Stimulated activated CD4-positive, alpha-beta T cell treated with anti-CD3 and anti-CD28 coated beads, TNF-alpha, amount 100 ng/mL, for 48 hours (primary cell): ENCODE results near the gene TEDC1.
A peak's percentile ranks its signal among the peaks of the same experiment; 100 is the strongest.

Experiments used
- DNase-seq, 3 donors: peaks; one replicate each; pipeline ENCODE4 v3.0.0-alpha.2; 2020; ENCODE audit warnings: low read depth in 3 of 3

Gene TEDC1

DNA sequence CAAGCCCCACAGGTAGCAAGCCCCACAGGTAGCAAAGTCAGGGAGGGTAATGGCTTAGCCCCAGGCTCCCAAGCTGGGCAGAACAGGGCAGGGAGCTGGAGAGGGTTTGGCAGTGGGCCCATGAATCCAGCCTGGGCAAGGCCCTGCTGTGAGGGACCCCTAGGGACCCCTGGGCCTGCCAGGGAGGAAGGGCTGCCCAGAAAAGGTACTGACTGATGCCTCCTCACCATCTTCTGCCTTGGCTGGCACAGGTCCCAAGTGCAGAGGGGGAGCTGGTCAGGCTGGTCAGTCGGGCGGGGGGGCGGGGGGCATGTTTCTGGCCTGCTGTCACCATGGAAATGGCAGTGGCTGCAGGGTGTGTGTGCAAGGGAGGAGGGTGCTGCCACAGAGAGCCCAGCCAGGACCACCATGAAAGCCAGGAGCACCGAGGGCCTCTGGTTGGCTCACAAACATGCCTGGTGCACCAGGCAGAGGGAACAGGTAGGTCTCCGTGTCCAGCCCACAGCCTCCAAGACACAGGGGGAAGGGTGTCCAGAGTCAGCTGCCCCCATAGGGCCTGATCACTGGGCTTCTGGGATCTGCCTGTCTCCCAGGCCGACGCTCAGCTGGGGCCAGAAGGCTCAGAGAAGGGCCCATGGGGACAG, 17.9 kb upstream of the TEDC1 start:
- no peak for DNase-seq

DNA sequence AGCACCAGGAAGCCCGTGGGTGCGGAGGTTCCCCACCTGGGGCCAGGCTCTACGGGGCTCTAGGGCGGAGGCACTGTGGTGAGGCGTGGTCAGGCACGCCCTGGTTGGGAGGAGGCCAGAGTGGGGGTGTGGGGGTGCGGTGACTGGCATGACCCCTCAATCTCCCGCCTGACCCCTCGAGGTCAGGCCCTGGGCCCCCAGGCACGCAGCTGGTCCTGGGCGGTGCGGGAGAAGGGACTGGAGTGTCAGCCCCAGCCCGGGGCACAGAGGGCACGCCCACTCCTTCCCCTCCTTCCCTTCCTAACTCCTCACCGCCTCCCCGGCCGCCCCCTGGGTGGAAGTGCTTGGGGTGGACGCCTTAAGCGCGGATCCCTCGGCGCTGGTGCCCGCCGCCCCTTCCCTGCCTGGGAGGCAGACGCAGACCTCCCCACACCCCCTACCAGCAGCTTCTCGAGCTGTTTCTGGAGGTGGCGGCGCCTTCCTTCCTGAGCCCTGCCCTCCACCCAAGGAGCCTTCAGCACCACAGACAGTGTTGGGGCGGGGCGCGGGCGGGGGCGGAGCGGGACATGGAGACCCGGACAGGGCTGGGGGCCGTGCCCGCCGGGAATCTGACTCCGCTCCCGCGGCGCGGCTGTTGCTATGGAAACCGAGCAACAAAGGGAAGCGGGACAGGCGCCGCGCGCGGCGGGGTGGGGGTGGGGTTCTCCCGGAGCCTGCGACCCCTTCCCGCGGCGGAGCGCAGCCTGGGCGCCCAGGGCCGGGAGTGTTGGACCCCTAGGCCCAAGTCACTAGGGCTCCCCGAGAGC, 17.2 kb upstream of the TEDC1 start:
- no peak for DNase-seq

DNA sequence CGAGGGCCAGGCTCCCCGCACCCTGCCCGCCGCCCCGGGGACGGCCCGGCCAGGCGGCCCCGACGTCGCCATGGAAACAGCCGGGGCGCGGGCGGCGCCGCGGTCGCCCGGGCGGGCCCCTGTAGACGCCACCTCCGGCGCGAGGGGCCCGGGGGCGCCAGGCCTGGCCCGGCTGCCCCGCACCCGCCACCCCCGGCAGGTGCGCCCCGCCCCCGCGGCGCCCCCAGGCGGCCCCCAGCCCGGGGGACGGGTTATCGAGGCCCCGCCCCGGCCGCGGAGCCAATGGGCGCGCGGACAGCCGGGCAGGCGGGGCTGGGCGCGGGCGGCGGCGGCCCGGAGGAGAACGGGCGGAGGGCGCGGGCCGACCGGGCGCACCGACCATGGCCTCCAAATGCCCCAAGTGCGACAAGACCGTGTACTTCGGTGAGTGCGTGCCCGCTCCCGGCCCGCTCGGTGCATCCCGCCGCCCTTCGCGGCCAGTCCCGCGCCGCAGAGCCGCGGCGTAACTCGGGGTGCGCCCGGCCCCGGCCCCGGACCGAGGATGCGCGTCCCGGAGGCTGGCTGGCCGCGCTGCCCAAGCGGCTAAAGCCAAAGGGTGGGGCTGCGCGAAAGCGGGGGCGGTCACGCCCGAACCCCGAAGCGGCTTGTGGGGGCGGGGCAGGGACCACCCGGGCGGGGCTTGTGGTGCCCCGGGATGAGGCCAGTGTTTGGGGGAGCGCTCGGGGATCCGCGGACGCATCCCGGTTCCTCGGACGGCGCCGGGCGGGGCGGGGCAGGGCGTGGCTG, 16.4 kb upstream of the TEDC1 start, which contains the start of gene CRIP2:
CRIP2 (plus strand) TSS at position 339 of the 786 bp plus-strand sequence; CDS start at position 381, 42 bp downstream.
- DNase-seq: no peak

DNA sequence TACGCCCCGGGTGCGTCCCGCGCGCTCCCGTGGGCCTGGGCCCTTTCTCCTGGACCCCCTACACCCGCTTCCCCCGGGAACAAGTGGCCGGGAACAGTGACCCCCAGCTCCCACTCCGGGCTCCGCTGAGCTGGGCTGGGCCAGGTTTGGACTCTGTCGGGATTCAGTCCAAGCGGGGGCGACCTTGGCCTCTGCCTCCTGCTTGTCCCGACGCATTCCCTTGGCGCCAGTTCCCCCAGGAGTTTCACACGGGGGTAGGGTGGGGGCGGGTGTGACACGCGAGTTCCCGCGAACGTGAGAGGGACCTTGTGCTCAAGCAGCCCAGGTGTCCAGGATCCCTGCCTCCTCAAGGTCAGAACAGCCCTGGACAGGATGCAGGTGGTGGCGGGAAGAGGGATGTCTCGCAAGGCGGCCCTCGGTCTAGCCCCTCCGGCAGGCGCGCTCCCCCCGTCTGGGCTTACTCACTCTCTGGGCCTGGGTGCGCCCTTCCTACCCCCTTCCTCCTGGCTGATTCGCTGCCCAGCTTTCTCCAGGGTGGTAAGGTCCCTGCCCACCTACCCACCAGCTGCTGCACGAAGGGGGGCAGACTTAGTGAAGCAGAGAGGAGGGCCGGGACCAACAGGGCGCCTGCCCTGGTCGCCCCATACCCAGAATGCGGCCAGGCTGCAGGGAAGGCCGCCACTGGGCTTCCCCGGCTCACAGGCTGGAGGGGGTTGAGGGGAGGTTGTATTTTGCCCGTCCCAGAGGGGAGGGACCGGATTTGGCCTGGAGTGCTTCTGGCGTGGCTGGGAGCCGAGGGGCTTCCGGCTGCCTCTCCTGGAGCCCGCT, 15.6 kb upstream of the TEDC1 start:
- DNase-seq: no peak

DNA sequence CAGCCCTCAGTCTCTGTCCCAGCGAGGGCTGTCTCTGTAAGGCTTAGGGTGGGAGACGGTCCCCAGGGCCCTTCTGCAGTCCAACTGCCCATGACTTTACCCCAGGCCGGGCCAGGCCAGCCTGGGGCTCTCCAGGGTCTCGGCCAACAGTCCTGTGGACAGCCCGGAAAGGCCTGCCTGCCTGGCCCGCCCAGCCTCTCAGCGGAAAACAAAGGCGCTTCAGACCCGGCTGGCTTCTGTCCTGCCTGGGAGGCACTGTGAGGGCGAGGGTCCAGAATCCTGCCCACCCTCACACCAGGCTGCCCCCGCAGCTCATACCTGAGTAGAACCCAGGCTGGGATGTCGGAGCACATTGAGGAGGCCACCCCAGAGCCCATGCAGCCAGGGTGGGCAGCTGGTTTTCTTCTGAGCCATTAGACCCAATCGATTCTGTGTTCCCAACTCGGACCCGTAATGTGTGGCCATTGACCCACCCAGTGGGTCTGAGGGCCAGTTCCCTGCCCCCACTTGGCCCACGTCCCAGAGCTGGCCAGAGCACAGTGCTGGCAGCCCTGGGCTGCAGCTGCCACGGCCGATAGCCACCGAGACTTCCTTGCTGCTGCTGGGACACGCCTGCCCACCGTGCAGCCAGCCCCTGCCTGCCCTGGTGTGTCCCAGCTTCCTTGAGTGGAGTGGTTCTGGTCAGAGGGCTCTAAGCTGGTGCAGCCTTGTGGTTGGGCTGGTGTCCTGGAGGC, 14.8 kb upstream of the TEDC1 start:
- DNase-seq: no peak

DNA sequence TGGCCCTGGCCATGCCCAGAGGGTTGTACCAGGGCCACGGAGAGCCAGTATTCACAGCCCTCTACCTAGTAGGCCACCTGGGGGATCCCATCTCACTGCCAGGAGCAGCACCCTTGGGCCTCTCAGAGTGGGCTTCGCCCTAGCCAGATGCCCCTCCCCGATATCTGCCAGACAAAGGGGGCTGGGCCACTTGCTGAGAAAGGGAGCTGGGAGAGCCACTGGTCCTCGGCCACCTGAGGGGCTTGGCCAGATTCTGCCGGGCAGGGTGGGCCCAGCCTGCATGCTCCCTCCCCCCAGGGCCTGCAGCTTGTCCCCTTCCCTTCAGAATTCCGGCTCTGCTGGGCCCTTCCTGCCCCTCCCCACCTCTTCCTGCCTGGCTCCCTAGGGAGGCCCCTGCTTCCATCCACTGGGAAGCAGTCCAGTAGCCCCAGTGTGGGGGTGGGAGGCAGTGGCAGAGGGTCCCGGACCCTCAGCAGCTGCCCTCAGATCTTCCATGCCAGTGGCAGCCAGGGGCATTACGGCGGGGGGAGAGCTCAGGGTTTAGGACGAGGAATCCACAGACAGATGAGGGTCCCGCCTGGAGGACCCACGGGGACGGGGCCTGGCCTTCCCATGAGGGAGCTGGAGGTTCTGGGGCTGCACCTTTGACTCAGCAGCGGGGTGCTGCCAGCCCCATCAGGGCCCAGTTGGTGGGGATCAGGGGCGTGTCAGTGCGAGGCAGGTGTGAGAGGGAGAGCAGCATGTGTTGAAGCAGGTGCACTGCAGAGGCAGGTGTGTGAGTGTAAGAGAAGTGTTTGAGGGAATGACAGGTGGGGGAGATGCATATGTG, 14.0 kb upstream of the TEDC1 start:
- DNase-seq: no peak

DNA sequence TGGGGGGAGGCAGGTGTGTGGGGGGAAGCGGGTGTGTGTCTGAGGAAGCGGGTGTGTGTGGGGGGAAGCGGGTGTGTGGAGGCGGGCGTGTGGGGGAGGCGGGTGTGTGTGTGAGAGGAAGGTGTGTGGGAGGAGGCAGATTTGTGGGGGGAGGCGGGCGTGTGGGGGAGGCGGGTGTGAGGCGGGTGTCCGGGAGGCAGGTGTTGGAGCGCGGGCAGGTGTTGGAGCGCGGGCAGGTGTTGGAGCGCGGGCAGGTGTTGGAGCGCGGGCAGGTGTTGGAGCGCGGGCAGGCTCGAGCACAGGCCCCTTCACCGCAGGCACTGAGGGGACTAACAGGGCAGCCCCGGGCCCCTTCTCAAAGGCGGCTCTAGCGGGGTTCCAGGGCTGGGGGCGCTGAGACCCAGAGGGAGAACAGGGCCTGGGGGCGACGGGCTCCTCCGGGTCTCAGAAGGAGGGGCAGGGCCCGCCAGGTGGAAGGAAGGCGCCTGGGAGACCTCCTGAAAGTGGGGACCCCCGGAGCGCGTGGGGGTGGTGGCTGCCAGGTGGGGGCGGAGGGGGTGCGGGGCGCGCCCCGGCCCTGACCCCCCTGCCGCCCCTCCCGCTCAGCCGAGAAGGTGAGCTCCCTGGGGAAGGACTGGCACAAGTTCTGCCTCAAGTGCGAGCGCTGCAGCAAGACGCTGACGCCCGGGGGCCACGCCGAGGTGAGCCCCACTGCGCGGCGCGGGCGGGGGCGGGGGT, 13.2 kb upstream of the TEDC1 start:
- no peak for DNase-seq

DNA sequence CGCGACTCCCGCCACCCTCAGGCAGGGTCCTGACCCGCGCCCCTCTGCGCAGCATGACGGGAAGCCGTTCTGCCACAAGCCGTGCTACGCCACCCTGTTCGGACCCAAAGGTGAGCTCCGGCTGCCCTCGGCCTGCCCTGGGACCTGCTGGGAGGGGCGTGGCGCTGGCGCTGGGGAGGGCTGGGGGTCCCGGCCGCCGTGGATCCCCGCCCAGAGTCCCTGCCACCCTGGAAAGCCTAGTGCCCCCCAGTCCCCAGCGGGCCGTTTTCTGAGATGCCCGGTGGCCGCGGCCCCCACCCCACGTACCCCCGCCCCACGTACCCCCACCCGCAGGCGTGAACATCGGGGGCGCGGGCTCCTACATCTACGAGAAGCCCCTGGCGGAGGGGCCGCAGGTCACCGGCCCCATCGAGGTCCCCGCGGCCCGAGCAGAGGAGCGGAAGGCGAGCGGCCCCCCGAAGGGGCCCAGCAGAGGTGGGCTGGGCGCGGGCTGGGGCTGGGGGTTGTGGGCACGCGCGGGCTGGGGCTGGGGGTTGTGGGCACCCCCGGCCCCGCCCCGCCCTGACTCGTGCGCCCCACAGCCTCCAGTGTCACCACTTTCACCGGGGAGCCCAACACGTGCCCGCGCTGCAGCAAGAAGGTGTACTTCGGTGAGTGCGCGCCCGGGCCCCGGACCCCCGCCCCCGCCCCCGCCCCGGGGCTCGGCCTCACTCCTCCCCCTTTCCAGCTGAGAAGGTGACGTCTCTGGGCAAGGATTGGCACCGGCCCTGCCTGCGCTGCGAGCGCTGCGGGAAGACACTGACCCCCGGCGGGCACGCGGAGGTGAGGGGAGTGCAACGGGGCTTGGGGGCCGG, 12.4 kb upstream of the TEDC1 start:
- no peak for DNase-seq

DNA sequence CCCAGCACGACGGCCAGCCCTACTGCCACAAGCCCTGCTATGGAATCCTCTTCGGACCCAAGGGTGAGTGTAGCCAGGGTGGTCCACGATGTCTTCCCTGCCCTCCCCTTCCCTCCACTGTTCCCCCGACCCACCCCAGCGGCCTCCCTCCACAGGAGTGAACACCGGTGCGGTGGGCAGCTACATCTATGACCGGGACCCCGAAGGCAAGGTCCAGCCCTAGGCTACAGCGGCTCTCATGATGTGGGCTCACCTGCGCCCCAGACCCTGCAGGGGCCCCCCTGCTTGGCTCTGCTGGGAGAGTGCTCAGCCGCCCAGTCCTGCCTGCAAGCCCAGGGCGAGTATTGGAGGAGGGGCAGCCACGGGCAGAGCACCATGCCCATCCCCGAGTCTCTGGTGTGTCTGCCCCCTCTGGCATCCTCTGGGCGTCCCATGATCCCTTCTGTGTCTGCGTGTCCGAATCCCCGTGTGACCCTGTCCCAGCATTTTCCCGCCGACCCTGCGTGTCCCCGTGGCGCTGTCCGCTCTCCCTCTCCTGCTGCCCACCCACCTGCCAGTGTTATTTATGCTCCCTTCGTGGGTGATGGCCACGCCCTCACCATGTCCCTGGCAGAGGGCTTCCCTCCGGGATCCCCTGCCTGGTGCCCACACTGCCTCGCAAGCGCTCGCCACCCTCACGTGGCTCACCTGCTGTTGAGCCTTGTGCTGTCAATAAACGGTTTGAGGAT, 11.5 kb upstream of the TEDC1 start:
- no peak for DNase-seq

DNA sequence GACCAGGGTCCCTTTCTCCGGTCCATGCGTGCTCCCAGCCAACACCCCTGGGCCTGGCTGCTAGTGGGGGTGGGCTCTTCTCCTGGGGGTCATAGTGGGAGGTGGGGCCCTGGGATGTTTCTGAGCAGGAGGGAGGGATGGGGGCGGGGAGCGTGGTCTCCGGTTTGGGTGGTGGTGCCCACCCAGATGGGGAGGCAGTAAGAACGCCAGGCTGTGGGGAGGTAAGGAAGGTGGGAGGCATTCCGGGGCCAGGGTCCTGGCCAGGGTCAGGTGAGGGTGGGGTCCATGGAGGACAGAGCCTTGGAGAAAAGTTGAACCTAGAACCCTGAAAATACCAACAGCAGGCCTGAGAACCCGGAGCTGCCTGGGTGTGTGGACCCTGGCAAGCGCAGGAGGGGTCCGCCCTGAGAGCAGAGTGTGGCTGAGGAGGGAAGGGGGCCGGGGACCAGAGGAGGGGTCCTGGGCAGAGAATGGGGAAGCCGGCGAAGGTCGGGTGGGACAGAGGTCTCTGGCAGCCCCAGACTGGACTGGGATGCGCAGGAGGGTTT, 10.8 kb upstream of the TEDC1 start:
- DNase-seq: no peak

DNA sequence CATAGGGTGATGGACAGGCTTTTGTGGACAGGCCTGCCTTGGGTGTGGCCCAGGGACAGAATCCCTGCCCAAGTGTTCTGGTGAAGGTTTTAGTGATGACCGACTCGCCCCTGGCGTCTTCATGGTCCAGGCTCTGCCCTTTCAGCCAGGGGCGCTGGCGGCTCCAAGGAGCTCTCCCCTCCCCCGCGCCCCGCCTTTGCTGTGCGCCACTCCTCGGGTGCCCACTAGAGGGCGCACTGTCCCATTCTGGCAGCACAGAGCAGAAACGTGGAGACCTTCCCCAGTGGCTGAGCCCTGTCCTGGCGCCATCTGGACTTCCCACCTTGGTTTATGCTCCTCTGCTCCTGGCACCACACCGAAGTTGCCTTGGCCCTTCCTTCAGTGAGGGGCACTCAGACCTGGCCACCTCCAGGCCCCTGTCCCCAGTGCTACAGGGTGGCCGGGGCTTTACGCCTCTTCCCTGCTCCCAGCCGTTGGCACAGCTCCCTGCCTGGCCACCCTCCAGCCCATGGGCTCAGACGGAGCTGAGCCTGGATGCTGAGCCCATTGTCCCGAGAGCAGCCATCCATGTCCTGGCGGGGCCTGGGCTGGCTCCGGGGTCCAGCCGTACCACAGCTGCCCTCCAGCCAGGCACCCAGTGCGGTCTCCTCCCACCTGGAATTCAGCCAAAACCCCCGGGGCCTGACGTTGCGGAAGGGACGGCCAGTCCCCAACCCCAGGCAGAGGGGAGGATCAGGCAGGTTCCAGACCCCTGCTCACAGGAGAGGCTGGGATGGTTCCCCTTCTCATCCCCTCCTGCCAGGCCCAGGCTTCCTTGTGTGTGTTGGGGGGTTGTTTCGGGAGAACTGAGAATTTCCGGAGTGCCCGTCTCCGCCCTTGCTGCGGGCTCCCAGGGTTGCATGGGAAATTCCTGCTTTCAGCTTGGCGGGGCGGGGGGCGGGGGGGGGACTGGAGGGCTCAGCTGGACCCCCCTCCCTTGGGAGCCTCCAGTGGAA, 9.9 kb upstream of the TEDC1 start:
- peak; percentile 79 to 87 (median 85) for DNase-seq

DNA sequence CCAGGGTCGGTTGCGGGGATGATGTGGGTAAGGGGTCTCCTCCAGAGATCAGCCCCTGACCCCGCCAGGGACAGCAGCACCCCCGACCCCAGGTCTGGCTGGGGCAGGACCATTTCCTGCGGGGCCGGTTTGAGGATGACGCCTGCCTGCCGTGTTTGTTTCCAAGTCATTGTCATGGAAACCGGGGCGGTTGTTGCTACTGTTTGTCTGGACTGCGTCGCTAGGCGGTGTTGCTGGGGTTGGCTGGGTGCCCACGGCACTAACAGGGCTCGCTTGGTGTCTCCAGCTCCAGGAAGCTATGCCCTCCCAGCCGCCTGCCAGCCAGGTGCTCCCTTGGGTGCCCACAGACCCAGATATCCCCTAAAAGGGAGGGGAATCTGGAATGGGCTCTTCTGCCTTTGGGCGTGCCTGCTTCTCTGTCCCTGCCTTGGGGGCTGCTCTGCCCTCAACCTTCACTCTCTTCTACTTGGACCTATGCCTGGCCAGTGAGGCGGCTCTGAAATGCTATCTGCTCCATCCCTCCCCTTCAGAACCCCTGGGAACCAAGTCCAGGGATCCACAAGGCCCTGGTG, 9.1 kb upstream of the TEDC1 start:
- peak; percentile 84 to 90 (median 87) for DNase-seq

DNA sequence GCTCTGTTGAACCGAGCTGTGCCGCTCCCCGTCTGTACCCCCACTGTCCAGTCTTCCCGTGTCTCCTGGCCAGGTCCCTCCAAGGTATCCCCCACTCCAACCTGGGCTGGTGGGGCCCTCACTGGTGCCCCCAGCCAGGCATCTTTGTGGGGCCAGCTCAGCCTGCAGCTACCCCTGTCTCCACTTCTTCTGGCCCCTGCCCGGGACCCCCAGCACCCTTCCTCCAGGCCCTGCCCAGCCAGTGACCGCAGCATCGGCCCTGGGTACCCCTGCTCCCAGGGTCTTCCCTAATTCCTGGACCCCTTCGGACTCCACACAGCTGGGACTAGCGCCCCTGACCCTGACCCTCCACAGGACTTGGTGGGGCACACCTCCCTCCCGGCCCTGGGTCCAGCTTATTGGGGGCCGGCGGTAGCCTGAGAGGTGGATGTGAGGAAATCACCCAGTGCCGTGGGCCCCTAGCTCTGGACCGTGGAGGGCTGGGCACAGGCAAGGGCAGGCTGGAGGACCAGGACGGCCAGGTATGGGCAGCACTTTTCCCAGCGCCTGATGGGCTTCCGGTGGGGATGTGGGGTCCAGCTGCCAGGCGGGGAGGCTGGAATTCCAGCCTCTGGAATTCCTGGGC, 8.4 kb upstream of the TEDC1 start:
- DNase-seq: no peak

DNA sequence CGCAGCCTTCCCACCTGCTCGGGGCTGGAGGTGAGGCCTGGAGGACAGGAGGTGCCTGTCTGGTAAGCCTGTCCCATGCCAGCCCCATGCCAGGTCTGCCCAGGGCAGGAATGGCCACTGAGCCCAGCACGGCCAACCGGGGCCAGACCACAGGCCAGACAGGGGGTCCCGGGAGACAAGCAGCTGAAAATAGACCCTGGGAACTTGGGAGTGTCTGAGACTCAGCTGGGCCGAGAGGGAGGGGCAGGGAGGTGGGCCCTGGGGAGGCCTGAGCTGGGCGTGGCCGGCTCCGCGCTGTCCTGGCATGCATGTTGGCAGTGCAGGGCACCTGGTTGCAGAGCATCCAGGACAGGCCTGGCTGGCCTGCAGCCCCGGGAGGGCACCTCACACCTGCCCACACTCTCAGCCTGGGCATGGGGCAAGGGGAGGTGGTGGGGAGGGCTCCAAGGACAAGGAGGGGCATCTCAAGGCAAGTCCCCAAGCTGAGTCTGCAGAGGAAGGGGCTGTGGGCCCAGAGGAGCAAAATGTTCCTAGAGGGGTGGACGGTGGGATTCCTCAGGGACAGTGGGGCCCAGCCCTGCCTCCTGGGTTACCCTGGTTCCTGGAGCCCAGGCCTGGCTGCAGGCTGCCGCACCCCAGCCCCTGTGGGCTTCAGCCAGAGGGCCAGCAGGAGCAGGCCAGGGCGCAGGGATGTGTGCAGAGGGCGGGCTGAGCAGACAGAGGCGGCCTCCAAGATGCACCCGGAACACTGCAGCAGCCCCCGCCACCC, 7.6 kb upstream of the TEDC1 start:
- DNase-seq: no peak
